HG02798 (cell line): Measurements from ENCODE around the gene POLE4.

ENCODE experiments used
- ATAC-seq: cut with Tn5 transposase; IDR thresholded peaks from one replicate; pipeline ENCODE4 v1.9.1; 2021; ENCODE audit warnings: mild to moderate bottlenecking; ENCODE audit not compliant: unreplicated experiment, poor library complexity

Gene POLE4

GRCh38 chr2:74985978-74986609, 27.7 kb downstream of the POLE4 start:
- ATAC-seq = no peak

GRCh38 chr2:74991977-74992376, 33.5 kb downstream of the POLE4 start:
- no peak for ATAC-seq

GRCh38 chr2:74999468-74999867, 41.0 kb downstream of the POLE4 start:
- ATAC-seq = no peak

- ATAC-seq = no peak
These were observed 43.6 kb downstream of the POLE4 start for GRCh38 chr2:75002007-75002406.

GRCh38 chr2:75003276-75003675, 44.8 kb downstream of the POLE4 start:
- no peak for ATAC-seq

- ATAC-seq = no peak
These were observed 45.3 kb downstream of the POLE4 start for GRCh38 chr2:75003773-75004172.

GRCh38 chr2:75006041-75006440, 47.6 kb downstream of the POLE4 start:
- no peak for ATAC-seq

- ATAC-seq = no peak
These were observed 48.6 kb downstream of the POLE4 start for GRCh38 chr2:75007061-75007460.

- no peak for ATAC-seq
These were observed 49.4 kb downstream of the POLE4 start for GRCh38 chr2:75007819-75008218.

GRCh38 chr2:75010571-75010970, 52.1 kb downstream of the POLE4 start:
- ATAC-seq = no peak

- no peak for ATAC-seq
These were observed 53.6 kb downstream of the POLE4 start for GRCh38 chr2:75012080-75012479.

- no peak for ATAC-seq
These were observed 59.7 kb downstream of the POLE4 start for GRCh38 chr2:75018162-75018561.
